ENCODE results near the gene SORBS1. TPM values are rescaled to one million over a fixed set of nuclear protein-coding genes. Genes with fewer than 3 reads are reported as not detected.
A peak's percentile ranks its signal among the peaks of the same experiment; 100 is the strongest.

Gene SORBS1
- total RNA-seq, 1 donor from 2014 or later: 703 TPM

- DNase-seq (no peak), ATAC-seq (no peak)
- intact Hi-C loops (cut with micrococcal nuclease): no loop called here
Measured at GRCh38 chr10:95545981-95546380, 15.2 kb downstream of the SORBS1 start.

DNA sequence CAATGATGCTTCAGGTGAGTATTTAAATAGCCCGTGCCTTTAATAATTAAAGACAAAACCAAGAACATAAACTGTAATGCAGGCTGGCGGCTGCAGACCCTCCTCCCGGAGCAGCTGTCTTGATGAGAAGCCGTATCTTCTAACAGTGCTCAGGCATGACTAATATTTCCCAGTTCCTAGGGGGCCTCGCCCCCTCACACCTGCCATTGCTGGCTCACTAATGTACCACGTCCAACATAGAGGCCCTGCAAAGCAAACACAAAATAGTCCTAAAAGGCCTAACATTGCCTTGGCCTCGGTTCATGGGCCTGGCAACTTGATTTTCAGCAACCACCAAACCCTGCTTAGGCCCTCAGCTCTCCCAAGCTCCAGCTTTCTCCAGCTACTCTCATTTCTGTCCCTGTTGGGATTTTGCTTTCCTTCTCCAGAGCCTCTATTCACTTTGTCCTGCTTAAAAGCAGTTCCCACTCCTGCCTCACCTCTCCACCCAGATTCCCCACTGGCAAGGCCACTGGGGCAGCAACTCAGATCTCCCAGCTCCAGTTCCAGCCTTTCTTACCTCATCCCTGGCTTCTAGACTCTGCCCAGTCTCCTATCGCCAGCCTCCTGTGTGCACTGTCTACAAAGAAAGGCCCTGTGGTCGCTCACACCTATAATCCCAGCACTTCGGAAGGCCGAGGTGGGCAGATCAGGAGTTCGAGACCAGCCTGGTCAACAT, 16.2 kb downstream of the SORBS1 start:
- no peak for ATAC-seq
- no peak for DNase-seq
- intact Hi-C loops (cut with micrococcal nuclease): no loop called here

GRCh38 chr10:95543459-95543858, 17.7 kb downstream of the SORBS1 start:
- DNase-seq: no peak
- peak; percentile 22 for ATAC-seq
- intact Hi-C loops (cut with micrococcal nuclease): no loop called here

GRCh38 chr10:95542761-95543160, 18.4 kb downstream of the SORBS1 start:
- intact Hi-C loops (cut with micrococcal nuclease): no loop called here
- ATAC-seq (peak; percentile 58), DNase-seq (no peak)

DNA sequence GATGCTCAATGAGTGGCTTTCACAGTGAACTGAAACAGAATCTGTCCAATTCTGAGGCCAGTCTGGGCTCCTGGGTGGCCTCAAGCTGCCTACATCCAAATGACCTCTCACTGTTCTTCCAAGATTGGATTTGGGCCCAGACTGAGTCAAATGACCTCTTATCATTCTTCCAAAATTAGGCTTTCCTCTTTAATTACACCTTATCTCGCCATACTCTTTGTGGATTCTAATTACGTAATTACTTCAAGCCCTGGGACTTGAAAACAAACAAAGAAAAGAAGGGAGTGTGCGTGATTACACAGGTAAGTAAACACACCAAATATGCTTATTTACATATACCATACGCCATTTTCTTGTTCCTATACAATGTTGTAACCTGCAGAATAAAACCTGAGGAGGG, 18.8 kb downstream of the SORBS1 start:
- ATAC-seq (peak; percentile 73), DNase-seq (no peak)

DNA sequence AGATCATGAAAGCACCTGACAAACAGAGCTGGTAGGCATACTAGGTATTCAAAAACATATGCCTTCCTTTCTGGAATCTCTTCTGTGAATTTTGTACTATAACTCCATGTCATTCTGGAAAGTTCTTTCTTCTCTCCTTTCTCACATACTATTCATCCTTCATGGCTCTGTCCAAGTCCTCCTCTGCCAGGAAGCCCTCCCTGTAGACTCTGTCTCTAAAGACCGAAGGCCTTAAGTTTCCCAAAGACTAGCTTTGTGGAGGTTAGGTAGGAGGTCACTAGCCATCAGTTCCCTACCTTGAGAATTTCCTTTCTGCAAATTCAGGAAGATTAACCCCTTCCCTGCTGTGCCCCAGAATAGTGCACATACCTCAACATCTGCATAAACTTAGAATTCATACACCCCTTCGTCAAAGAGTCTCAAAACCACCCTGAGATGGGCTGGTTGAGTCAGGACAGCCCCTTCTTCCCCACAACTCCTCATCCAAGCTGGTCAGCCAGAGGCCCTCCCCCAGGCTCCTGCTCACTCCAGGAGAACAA, 20.6 kb downstream of the SORBS1 start:
- intact Hi-C loops (cut with micrococcal nuclease): no loop called here
- DNase-seq: no peak
- no peak for ATAC-seq

More for the DNA sequence above, 18.8 kb downstream of the SORBS1 start:
- intact Hi-C loops (cut with micrococcal nuclease): no loop called here

GRCh38 chr10:95539560-95540284, 21.4 kb downstream of the SORBS1 start:
- DNase-seq (no peak), ATAC-seq (no peak)
- intact Hi-C loops (cut with micrococcal nuclease): no loop called here

DNA sequence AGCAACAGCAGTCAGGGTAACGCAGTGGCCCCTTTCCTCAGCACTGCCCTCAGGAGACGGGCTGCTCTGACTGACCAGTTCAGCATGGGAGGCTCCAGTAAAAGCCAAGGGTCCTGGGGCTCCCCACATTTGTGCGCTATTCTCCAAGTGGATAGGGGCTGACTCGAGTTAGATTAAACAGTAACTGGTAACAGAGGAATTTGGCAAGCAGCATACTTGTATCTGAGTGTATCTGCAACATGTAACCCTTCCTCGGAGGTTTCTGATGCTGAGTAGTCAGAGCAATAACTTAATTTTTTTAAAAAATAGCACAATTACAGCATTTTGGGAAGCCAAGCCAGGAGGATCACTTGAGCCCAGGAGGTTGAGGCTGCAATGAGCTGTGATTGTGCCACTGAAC, 22.8 kb downstream of the SORBS1 start:
- DNase-seq: no peak
- ATAC-seq: no peak
- intact Hi-C loops (cut with micrococcal nuclease): no loop called here

DNA sequence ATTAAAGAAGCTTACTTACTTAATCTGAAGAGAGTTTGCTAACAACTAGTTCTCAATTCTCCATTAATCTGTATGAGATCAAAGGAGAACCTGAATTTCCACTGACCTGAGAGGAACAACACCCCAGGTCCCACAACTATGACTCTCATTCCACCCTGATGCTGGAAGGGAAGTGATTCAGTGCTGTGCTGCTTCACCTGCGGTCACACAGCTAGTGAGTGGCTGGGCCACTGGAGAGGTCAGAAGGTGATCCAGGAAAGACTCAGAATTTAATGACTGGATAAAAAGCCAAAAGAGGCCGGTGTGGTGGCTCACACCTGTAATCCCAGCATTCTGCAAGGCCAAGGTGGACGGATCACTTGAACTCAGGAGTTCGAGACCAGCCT, 23.6 kb downstream of the SORBS1 start:
- DNase-seq (no peak), ATAC-seq (no peak)
- intact Hi-C loops (cut with micrococcal nuclease): no loop called here

- no peak for ATAC-seq
- no peak for DNase-seq
- intact Hi-C loops (cut with micrococcal nuclease): no loop called here
Measured at GRCh38 chr10:95536894-95537541, 24.2 kb downstream of the SORBS1 start.

- DNase-seq: no peak
- intact Hi-C loops (cut with micrococcal nuclease): no loop called here
- ATAC-seq: peak; percentile 5
Measured at GRCh38 chr10:95536017-95536416, 25.2 kb downstream of the SORBS1 start.

DNA sequence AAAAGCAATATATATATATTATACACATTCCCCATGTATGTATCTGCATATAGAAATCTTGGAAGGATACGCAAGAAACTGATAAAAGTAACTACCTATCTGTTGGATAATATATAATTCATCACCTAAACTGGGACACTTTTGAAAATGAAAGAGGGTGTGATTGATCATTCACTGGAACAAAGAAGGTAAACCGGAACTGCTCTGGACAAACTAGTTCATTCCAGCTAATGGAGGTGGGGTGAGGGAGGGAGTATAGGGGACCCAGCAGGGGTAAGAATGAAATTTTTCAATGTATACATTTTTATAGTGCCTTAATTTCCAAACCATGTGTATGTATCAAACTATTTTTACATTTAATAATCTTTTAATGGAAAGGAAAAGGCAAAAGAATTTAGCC, 25.6 kb downstream of the SORBS1 start:
- no peak for ATAC-seq
- intact Hi-C loops (cut with micrococcal nuclease): no loop called here
- DNase-seq: no peak

- intact Hi-C loops (cut with micrococcal nuclease): no loop called here
- ATAC-seq (no peak), DNase-seq (no peak)
Measured at GRCh38 chr10:95533590-95533989, 27.6 kb downstream of the SORBS1 start.

- intact Hi-C loops (cut with micrococcal nuclease): no loop called here
- ATAC-seq (no peak), DNase-seq (no peak)
Measured at GRCh38 chr10:95532536-95532935, 28.6 kb downstream of the SORBS1 start.

DNA sequence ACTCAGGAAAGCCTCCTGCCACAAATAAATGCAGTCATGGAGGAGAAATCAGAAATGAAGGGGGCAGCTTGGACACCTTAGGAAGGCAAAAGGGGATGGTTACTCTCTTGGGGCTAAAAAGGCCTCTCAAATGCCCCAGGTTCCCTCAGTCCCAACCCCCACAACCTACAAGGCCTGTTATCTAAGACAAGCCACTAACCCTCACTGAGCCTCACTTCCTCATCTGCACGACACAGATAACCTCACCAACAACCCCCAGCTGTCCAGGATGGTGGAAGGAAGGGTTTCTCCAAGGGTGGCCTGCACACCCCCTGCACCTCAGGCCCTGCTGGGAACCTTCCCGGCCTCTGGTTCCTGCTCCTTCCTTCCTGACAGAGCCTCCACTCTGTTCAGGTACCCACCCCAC, 29.2 kb downstream of the SORBS1 start:
- intact Hi-C loops (cut with micrococcal nuclease): no loop called here
- DNase-seq (no peak), ATAC-seq (no peak)

- intact Hi-C loops (cut with micrococcal nuclease): no loop called here
- no peak for ATAC-seq
- no peak for DNase-seq
Measured at GRCh38 chr10:95531058-95531809, 29.9 kb downstream of the SORBS1 start.

DNA sequence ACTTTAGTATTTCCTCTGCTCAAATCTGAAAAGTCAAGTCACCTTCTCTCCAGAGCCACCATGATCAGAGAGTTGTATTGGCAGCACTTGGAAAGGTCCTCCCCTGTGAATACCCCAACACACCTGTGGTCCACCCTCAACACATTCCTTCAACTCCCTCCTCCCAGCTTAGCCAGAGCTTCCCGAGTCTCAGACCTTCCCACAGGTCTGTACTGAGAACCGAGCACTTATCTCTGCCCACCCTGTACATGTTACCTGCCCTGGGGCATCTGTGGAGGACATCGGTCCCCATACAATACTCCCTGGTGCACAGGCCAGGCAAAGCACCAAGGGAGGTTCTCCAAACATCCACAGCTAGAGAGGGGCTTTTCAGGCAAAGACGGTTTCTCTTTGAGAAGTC, 30.6 kb downstream of the SORBS1 start:
- no peak for ATAC-seq
- intact Hi-C loops (cut with micrococcal nuclease): no loop called here
- DNase-seq: no peak

DNA sequence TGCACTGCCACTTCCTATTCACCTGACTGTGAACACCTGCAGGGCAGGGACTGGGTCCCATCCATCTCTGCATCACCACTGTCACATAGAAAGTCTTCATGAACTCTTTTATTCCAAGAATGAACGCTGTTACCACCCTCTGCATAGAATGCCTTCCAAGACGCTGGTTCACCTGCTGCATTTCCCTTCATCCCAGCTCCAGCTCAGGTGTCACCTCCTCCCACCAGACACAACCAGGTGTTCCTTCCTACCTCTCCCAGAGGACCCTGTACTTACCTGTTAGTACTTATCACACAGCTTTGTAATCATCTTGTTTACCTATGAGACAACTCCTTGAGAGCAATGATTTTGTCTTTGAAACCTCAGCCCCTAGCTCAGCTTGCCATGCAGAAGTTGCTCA, 31.1 kb downstream of the SORBS1 start:
- no peak for ATAC-seq
- intact Hi-C loops (cut with micrococcal nuclease): no loop called here
- no peak for DNase-seq

- intact Hi-C loops (cut with micrococcal nuclease): no loop called here
- DNase-seq (no peak), ATAC-seq (no peak)
Measured at GRCh38 chr10:95526044-95526443, 35.1 kb downstream of the SORBS1 start.

GRCh38 chr10:95525033-95525418, 36.1 kb downstream of the SORBS1 start:
- ATAC-seq (no peak), DNase-seq (no peak)
- intact Hi-C loops (cut with micrococcal nuclease): no loop called here

Data from left ventricle myocardium superior (tissue), 1 donor.